ENCODE data around the gene CREBBP.

The CREBBP gene

GRCh38 chr16:3824121-3824795 is 56.3 kb downstream of the CREBBP start:
- no peak for DNase-seq (ENCODE audit: low read depth)

GRCh38 chr16:3823427-3823826 is 57.1 kb downstream of the CREBBP start:
- no peak for DNase-seq (ENCODE audit: low read depth)

DNA sequence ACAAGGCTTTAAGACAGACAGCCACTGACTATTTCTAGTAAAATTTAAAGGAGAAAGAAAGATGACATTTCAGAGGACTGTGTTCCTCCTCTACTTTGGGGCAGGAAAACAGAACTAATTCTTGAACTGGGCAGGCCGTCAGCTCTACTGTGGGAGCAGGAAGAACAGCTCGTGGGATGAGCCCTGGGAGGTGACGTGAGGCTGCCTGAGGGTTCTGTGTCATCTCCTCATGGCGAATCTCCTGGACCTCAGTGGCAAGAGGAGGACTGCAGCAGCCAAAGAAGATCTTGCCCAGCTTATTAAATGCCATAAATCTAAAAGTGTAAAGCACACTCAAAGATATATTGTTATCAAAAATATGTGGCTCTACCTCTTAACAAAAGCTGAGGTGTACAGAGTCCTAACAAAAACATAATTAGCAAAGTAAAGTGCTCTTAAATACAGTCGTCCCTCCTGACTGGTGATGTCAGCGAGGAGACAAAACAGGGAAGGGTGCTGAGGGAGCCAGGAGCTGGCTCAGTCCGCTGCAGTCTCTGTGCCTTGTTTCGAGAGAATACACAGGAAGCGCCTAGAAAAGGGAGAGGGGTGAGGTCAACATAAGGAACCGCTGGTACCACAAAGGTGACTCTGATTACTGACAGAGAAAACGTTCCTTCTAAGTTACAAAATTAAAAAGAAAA is 58.0 kb downstream of the CREBBP start:
- DNase-seq (ENCODE audit: low read depth): no peak

- no peak for DNase-seq (ENCODE audit: low read depth)
Observed at GRCh38 chr16:3821184-3821583, 59.3 kb downstream of the CREBBP start.

DNA sequence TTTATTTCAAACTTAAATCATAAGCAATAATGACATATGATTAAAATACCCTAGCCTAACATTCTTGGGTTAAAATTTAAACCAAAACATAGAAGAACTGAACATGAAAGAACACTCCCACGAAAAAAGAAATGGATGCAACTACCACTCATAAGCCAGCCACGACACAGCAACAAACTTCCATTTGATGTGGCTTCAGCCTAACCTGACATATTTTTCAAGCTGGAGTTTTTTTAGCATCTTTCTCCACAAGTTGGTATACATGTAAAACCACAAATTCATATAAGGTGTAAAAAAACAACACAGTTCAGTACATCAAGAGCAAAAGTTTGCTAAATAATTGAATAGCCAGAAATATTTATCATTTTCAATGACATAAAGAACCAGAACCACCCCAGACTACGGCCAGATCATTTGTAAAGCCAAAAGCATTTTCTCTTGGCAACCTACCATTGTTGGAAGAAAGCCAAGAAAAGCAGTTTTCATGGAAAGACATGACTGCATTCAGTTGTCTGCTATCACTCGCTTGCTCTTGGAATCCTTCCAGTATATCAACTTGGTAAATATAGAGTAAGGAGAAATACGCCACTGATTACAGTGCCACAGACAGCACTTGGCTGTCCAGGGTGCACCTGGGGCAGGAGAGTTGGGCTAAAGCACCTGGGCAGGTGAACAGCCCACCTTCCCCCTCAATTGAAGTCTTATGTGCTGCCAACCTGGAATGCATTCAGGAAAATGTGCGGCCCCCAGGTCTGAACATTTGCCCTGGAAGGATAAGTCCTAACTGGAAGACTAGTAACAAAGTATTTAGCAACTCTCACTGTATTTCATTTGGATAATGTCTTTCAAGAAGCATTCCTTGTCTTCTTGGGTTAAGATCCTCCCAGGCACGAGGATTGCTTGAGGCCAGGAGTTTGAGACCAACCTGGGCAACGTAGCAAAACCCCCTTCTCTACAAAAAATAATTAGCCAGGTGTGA is 60.5 kb downstream of the CREBBP start:
- DNase-seq (ENCODE audit: low read depth): no peak

- DNase-seq (ENCODE audit: low read depth): no peak
Observed at GRCh38 chr16:3819175-3819527, 61.4 kb downstream of the CREBBP start.

DNA sequence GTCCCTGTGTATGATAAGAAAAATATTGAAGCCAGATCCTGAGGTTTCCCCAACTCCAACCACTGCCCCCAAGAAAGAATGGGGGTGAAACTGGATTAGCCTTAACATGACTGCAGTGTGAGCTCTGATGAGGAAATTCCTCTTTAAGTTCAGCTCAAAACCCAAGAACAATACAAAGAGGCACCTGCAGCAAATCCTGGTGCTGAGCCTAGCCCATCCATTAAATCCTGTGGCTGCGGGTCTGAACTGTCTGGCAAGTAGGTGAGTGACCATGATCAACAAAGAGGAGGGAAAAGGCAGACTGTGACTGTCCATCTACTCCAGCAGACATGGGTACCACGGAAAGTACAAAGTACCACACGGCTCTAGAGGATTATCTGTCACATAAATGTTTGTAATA is 64.2 kb downstream of the CREBBP start:
- DNase-seq (ENCODE audit: low read depth): no peak

DNA sequence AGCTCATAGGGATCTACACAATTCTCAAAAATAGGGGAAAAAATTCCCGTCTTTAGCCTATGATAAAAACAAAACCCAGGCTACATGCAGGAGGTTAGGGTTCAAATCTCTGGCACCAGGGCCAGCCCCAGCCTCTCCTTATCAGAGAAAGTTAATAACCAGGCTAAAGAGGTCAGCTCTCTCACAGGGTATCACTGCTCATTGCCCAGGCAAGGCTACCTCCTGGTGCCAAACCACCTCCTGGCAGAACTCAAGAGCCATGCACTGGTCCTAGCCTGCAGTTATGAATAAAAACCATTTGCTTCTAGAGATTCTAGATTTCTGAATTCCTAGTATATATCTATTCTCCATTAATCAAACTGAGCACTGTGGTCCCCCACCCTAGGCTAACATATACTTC is 65.8 kb downstream of the CREBBP start:
- DNase-seq (ENCODE audit: low read depth): no peak

DNA sequence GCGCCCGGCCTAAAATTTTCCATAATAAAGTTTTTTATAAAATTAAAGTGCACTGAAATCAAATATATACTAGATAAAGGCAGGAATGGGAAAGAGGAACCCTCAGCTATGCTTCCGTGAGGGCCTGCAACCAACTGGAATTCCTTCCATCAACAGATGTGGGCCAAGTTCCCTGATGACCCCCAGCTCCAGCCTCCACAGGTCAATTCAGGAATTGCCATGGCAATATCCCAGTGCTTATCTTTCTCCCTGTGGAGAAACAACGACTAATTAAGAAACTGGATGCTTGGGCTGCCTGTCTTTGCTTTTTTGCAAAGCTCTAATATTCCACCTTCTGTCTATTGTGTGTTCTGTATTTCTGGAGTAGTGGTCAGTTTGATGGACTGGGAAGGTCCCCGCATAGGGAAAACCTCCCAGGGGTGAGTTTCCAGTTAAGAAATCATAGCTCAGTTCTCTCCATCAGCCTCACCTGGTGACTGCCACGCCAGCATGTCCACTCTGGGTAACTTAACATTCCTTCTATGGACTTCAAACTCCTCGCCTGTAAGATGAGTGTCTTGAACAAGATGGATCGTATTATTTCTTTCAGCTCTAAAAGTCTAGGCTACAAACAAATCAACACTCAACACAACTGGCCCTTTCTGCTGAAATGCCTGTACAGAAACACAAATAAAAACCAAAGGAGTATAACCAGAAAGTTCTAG is 67.9 kb downstream of the CREBBP start:
- no peak for DNase-seq (ENCODE audit: low read depth)

- DNase-seq (ENCODE audit: low read depth): no peak
Observed at GRCh38 chr16:3810818-3811217, 69.7 kb downstream of the CREBBP start.

GRCh38 chr16:3810198-3810664 is 70.3 kb downstream of the CREBBP start:
- DNase-seq (ENCODE audit: low read depth): no peak

GRCh38 chr16:3808308-3809063 is 72.0 kb downstream of the CREBBP start:
- no peak for DNase-seq (ENCODE audit: low read depth)

DNA sequence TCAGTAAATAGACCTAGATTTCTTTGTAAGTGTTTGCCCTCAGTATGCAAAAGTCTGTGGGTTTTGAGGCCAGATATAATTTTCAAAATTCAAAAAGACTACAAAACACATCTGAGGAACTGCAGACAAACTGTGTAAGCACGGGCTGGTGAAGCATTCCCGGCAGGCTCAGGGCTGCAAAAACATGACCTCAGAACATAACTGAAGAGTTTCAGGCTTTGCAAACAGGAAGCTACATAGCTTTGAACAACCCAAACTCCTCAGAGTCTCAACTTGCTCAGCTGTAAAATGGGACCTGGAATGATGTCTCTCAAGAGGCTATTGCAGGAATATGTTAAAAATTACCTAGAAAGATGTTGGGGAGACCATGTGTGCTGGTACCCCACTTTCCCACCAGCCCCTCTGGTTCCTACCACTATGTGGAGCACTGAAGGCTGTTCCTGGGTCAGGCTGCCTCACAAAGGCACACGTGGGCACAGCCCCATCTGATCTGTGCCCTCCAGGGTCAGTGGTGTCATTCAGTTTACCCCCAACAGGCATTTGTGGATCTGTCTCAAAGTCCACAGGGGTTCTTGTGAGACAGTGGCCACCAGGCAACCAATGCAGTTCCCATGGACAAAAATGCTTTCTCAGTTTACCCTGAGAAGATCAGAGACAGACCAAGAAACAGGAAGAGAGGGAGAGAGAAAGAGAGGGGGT is 72.9 kb downstream of the CREBBP start:
- DNase-seq (ENCODE audit: low read depth): no peak

DNA sequence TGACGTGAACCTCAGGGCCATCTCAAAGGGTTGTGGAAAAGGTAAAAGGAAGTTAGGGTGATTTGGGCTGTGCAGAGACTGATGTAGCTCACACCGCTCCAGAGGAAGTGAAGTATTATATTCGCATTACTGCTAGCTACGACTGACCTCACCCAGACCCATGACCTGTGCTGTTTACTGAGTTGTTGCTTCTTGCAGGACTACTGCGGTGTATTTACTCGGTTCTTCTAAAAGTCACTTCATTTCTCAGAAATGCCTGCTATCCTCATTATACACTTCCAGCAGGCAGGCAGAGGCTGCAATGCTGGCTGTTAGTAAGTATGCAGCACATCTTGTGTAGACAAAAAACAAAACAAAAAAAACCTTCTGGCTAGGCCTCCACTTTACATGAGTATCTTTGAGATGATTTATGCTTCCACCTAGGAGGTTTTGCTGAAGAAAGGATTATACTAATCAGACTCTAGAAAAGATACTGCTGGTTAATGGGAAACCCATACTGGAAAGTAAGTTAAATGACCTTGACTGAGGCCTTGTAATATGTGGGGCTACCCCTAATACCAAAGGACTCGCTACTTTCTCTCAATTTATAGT is 76.0 kb downstream of the CREBBP start:
- no peak for DNase-seq (ENCODE audit: low read depth)

- DNase-seq (ENCODE audit: low read depth): no peak
Observed at GRCh38 chr16:3800477-3801270, 79.8 kb downstream of the CREBBP start.

- no peak for DNase-seq (ENCODE audit: low read depth)
Observed at GRCh38 chr16:3800019-3800418, 80.5 kb downstream of the CREBBP start.

DNA sequence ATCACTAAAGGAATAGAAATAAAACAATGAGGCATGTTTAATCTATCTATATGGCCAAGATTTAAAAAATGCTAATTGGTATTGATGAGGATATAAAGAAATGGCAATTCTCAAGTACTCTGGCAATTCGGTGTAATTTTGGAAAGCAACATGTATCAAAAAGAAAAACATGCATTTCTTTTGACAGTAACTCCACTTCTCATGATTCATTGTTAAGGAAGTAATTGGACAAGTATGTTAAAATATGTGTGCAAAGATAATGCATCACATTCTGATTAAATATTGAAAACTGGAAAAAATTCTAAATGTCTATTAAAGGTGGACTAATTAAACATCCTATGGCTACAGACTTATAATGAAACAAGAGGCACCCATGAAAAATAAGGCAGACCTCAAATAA is 81.2 kb downstream of the CREBBP start:
- DNase-seq (ENCODE audit: low read depth): no peak

DNA sequence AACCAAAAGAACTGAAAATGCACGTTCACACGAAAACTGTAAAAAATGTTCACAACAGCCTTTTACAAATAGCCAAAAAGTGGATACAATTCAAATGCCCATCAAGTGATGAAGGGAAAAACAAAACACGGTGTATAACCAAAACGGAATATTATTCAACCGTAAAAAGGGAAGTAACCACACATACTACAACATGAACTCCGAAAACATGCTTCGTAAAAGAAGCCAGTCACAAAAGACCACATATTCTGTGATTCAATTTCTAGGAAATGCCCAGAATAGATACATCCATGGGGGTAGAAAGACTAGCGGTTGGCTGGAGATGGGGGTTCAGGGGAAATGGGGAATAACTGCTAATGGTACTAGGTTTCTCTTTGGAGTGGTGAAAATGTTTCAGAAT is 81.7 kb downstream of the CREBBP start:
- no peak for DNase-seq (ENCODE audit: low read depth)
